Omental fat pad (tissue), 4 donors: Measurements from ENCODE around the gene MAGEB3. TPM values are rescaled to one million over a fixed set of nuclear protein-coding genes. Genes with fewer than 3 reads are reported as not detected.

Experiments
- ATAC-seq: fragments of 150-250 bp; one replicate; pipeline ENCODE4 v1.9.1; 2016; ENCODE audit warnings: mild to moderate bottlenecking, moderate library complexity; ENCODE audit not compliant: low FRiP score
- DNase-seq: peaks from one replicate; pipeline ENCODE4 v3.0.0-alpha.2; 2019; ENCODE audit warnings: low spot score
- CTCF ChIP-seq, 3 donors: fragments of 450-650 bp; IDR thresholded peaks; one replicate each; pipeline ENCODE4 v1.5.1; 2016 to 2017; ENCODE audit warnings: antibody characterized with exemption in 3 of 3, mild to moderate bottlenecking in 3 of 3, moderate library complexity in 2 of 3
- total RNA-seq, 4 donors: library from RNA; depleted of rRNA; stranded (reverse); fragments of >200 nt; gene quantifications; one replicate each; pipeline ENCODE4 v1.1.0, GENCODE V29; 2016

MAGEB3 gene
- total RNA-seq, 4 donors from 2014 or later = not detected

- ATAC-seq (no peak), DNase-seq (no peak)
- no peak for TF ChIP-seq CTCF (IDR thresholded peaks at IDR 0.05)
Observed at GRCh38 chrX:30275498-30275897, 45.0 kb downstream of the MAGEB3 start.

- no peak for ATAC-seq
- DNase-seq = no peak
- no peak for TF ChIP-seq CTCF (IDR thresholded peaks at IDR 0.05)
Observed at GRCh38 chrX:30278365-30278764, 47.9 kb downstream of the MAGEB3 start.

GRCh38 chrX:30280428-30280827 lies 50.0 kb downstream of the MAGEB3 start:
- no peak for TF ChIP-seq CTCF (IDR thresholded peaks at IDR 0.05)
- ATAC-seq (no peak), DNase-seq (no peak)

GRCh38 chrX:30282527-30282926 lies 52.1 kb downstream of the MAGEB3 start:
- no peak for TF ChIP-seq CTCF (IDR thresholded peaks at IDR 0.05)
- DNase-seq (no peak), ATAC-seq (no peak)

GRCh38 chrX:30283456-30284200 lies 53.2 kb downstream of the MAGEB3 start:
- no peak for TF ChIP-seq CTCF (IDR thresholded peaks at IDR 0.05)
- ATAC-seq (peak; percentile 75), DNase-seq (no peak)

Other genes with a start within 250 kb of the MAGEB3 start
- gene MAGEB2, start 15.1 kb upstream of the MAGEB3 start, total RNA-seq = not detected
- not detected for gene MAGEB4, start 11.3 kb downstream of the MAGEB3 start, total RNA-seq
- not detected for gene MAGEB1, start 16.5 kb downstream of the MAGEB3 start, total RNA-seq
- gene NR0B1, start 78.7 kb downstream of the MAGEB3 start, total RNA-seq = under 1 TPM in 1 of 4 donors, not detected in 3; 0.28 TPM